ENCODE measurements around the gene GTPBP1.

Gene GTPBP1

DNA sequence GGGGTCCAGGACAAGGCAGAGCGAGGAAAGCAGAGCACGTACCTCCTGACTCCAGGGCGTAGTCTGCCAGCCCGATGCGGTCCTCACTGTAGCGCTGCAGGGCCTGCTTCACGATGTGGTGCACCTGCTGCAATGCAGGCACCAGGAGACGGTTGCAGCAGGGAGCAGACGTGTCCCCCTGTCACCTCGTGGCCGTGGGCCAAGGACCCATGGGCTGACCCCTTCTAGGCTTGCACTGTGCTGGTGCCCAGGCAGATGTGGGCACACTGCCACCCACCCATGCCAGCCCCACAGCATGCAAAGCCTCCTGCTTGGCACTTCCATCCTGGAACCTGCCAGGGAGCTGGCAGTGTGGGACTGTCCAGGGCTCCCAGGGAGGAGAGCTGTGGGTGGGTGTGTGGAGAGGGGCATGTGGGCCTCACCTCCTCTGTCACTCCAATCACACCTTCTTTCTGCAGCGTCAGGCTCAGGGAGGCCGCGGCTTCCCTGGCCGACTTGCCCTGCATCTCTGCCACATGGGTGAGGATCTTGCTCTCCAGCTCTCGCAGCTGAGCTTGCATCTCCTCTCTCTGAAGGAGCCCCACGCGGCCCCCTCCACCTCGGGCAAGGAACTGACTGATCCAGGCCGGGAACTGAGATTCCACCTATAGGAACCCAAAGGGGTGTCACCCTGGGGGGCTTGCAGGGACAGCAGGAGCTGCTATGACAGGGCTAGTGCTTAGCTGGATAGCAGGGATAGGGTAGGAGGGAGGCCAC, 33.7 kb downstream of the GTPBP1 start:
- no peak for DNase-seq (ENCODE audit: low read depth in 1 of 2, low spot score in 1 of 2)

DNA sequence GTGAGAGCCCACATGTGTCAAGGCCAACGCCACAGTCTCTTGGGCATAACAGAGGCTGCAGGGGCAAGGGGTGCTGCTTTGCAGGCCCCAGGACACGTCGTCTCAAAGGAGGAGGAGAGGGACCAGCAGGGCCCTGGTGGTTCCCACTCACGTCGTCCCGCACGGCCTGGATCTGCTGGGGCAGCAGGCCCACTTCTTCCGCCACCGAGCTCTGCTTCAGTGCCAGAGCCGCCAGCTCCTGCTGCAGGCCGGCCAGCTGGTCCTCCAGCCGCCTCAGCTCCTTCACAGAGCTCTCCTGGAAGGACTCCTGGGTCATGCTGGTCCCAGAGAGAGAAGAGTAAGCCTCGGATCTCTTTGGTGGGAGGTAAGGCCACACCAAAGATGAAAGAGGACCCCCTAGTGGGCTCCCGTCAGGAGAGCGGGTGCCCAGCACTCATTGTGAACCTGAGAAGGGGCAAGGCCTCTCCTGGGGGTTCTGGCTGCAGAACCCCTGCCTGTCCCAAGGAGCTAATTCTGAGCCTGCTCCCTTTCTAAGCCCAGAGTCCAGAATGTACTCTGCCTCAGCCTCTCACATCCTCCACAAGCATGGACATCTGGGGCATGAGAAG, 34.5 kb downstream of the GTPBP1 start:
- DNase-seq (ENCODE audit: low read depth in 1 of 2, low spot score in 1 of 2) = no peak

DNA sequence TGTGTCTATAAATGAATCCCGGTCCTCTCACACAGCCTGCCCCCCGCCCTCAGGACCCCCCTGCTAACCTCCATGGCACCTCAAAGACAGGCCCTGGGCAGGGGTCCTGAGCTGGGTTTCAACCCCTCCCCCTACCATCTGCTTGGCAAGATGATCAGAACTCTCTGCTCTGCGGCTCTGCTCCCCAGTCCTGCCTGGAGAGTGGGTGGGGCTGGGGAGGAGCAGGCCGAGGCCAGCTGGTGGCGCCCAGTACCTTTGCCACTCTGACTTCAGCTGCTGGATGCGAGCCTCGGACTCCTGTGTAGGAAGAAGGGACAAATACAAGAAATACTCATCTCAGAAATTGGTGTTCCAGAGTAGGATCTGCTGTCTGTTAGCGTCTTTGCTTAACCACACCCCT, 35.0 kb downstream of the GTPBP1 start:
- DNase-seq (ENCODE audit: low read depth in 1 of 2, low spot score in 1 of 2) = no peak

DNA sequence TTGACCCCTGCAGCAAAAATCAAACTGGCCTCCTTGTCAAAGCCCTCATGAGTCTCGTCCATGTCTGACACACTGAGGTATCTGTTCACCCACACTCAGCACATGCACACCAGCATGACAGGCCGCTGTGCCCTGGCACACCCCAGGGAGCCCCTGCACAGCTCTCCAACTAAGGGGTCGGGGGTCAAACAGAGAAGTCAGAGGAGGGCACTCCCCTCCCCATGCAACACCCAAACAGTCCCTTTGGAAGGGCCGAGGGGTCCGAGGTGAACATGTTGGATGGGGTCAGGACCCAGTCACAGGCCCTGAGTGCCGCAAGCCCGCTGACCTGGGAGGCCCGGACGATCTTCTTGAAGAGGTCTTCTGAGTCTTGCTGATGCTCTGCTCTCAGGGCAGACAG, 35.4 kb downstream of the GTPBP1 start:
- no peak for DNase-seq (ENCODE audit: low read depth in 1 of 2, low spot score in 1 of 2)

DNA sequence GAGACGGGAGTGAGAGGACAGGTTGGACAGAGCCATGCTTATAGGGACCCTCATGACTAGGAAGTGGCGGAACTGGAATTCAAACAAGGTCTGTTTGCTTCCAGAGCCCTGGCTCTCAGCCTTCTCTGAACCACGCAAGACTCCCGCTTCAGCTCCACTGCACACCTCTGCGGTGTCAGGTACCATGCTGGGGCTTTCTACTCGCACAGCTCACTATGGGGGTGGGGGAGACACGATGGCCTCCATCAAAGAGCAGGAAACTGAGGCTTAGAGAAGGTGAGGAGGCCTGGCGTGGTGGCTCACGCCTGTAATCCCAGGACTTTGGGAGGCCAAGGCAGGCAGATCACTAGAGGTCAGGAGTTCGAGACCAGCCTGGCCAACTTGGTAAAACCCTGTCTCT, 35.8 kb downstream of the GTPBP1 start:
- no peak for DNase-seq (ENCODE audit: low read depth in 1 of 2, low spot score in 1 of 2)

DNA sequence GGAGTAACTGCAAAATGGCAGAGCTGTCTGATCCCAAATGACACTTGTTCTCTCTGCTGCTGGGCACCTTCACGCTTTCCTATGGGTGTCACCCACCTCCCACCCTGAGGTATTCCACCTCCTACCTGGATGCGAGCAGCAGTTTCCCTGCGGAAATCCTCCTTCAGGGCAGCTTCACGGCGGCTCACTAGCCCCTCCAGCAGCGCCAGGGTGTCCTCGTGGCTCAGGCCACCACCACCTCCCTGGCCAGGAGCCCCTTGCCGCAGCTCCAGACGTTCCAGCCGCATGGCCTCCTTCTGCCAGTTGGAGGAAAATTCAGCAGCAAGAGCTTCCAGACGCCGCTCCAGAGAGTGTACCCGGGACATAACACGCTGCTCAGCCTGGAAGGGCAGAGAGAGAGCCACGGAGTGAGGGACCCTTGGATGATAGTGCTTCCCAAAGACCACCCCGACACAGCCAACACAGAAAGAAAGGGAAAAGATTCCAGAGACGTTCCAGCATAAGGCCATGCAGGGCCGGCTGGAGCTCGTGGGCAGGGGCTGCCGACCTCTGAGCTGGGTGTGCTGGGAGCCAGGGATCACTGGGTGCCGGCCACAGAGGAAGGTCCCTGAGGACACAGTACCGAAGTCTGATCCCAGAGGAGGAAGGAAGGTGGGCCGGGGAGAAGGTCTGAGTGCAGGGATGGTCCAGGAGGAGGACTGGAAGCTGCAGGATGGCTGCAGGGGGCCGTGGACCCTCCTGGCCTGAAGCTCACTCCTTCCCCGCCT, 36.6 kb downstream of the GTPBP1 start:
- DNase-seq (ENCODE audit: low read depth in 1 of 2, low spot score in 1 of 2) = no peak

DNA sequence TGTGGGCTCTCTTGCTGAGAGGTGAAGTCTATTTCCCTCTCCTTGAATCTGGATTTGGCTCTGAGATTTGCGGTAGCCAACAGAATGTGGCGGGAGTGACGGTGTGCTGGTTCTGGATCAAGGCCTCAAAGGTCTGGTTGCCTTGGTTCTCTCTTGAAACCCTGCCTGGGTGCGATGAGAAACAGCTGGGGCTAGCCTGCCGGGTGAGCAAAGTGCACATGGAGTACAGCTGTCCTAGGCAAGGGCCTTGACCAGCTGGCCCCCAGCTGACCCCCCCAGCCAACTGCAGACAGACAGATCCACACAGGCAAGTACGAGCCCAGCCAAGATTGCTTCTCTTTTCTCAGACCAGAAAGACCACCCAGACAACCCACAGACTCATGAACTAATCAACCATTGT, 39.2 kb downstream of the GTPBP1 start:
- DNase-seq (ENCODE audit: low read depth in 1 of 2, low spot score in 1 of 2) = no peak

DNA sequence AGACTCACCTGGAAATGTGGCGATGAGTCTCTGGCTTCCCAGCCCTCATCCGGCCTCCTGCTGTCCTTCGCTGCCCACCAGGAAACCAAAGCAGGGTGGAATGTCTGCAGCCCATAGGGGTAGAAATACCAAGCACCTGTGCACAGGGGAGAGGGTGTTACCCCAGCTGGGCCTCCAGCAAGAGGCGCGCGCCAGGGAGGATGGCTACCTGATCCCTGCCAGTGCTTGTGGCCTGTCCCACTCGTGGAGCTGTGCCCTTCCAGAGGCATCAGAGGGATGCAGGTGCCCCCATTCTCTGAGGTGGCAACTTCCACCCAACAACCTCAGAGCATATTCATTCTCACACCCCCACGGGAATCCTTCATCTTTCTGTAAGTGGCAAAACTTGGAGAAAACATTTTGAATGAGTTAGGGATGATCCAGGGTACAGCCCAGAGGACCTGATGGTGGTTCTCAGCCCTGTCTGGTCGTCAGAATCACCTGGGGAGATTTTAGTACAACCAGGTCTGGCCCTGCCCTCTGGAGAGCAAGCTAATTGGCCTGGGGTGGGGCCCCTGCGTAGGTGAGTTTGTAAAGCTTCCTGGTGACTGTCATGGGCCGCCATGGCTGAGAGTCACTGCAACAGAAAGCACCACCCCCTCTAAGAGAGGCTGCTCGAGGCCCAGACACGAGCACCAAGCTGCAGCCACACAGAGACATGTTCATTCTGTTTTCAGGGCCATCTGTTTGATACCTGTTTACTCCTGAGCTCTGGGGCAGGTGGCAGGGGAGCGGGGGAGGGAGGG, 40.1 kb downstream of the GTPBP1 start:
- DNase-seq (ENCODE audit: low read depth in 1 of 2, low spot score in 1 of 2) = no peak

DNA sequence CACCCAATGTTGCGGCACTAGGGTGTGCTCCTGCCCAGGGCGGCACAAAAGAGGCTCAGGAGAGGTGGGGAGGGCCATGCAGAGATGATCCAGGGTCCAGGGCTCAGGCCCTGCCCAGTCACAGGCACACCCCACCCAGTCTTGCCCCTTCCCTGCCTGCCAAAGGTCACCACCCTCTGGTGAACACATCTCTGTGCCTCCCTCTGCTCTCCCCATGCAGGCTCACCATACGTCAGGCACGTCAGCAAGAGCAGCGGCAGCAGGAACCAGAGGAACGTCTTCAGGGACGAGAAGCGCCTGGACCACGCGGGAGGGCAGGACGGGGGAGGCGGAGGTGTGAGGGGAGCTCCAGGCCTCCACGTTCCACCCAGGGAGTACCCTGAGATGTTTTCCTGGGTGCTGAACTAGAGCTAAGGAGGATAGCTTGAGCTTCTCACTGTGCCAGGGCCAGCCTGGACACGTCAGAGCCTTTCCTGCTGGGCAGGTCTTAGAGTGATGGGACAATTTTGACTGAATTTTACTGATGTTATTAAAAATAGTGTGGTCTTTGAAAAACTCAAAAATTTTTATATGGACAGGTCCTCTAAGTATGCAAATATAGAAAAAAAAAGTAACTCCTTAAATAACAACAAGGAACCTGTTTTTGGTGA, 42.9 kb downstream of the GTPBP1 start:
- no peak for DNase-seq (ENCODE audit: low read depth in 1 of 2, low spot score in 1 of 2)

DNA sequence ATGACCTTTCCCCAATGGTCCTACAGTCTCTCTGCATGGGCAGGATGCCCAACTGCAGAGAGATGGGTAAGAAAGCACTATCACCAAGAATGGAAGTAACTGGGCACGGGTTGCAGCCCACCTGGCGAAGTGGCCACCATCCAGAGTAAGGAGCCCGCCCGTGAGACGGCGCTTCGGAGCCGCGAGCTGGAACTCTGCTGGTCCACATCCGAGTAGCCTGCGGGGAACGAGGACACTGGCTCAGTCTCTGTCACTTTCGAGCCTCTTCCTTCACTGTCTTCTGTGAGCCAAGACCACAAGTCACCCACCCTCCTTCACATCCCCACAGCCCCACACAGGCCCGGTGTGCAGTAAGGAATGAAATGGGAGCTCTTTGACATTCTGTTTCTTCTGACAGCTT, 44.4 kb downstream of the GTPBP1 start:
- no peak for DNase-seq (ENCODE audit: low read depth in 1 of 2, low spot score in 1 of 2)

DNA sequence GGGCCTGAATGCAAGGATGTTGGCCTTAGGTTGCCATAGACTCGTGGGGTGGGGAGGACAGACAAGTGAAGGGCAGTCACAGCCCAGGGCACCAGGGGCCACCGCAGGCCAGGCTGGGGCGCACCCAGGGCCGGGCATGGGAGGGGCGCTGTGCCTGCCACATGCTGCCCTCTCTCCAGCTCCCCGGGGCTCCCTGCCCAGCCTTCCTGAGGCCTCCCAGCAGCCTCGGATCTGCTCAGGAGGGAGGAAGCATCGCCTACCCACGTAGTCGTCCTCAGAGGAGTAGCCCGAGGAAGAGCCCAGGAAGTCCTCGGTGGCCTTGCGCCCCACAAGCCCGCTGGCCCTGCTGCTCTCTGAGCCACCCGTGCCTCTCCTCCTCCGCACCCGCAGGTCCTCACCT, 44.9 kb downstream of the GTPBP1 start:
- DNase-seq (ENCODE audit: low read depth in 1 of 2, low spot score in 1 of 2) = no peak

DNA sequence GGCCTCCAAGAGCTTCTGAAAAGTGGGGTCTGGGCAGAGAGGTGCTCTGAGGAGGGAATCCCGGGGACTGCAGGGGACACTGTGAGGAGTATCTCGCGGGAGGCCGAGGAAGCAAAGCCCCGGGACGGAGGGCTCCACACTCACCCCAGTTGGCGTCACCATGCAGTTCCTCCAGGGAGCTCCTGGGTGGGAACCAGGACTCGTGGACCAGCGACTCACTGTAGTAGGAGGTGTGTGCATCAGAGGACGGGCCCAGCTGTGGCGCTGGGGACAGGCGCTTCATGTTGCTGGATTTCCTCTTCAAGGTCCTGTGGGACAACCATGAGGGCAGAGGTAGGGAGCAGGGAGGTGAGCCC, 45.3 kb downstream of the GTPBP1 start:
- DNase-seq (ENCODE audit: low read depth in 1 of 2, low spot score in 1 of 2) = no peak

DNA sequence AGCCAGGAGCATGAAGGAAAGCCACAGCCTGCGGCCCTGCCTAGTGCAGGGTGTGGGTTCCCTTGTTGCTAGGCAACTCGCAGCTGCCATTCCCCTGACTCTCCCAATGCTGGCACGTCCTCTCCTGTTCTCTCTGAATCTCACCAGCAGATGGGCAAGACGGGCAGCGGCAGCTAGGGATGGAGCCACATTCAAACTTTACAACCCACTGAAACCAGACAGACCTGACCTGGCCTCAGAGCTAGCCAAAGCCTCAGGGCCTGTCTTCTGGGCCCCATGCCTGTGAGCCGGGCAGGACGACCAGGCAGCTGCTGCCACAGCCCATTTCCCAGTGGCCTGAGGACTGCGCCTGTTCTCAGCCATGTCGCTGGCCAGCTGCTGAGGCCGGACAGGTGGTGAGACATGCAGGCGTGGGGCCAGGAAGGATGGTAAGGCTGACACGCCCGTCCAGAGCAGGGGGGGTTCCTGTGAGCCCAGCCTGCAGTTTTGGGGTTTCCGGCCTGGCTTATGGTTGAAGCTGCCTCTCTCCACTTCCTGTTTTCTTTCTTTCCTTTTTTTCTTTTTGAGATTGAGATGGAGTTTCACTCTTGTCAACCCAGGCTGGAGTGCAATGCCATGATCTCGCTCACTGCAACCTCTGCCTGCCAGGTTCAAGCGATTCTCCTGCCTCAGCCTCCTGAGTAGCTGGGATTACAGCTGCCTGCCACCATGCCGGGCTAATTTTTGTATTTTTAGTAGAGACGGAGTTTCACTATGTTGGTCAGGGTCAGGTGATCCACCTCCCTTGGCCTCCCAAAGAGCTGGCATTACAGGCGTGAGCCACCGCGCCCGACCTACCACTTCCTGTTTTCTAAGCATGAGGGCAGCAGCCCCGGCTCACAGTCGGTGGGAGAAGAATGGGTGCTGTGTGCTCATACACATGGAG, 45.9 kb downstream of the GTPBP1 start:
- peak; percentile 32 to 55 for DNase-seq (ENCODE audit: low read depth in 1 of 2, low spot score in 1 of 2)

DNA sequence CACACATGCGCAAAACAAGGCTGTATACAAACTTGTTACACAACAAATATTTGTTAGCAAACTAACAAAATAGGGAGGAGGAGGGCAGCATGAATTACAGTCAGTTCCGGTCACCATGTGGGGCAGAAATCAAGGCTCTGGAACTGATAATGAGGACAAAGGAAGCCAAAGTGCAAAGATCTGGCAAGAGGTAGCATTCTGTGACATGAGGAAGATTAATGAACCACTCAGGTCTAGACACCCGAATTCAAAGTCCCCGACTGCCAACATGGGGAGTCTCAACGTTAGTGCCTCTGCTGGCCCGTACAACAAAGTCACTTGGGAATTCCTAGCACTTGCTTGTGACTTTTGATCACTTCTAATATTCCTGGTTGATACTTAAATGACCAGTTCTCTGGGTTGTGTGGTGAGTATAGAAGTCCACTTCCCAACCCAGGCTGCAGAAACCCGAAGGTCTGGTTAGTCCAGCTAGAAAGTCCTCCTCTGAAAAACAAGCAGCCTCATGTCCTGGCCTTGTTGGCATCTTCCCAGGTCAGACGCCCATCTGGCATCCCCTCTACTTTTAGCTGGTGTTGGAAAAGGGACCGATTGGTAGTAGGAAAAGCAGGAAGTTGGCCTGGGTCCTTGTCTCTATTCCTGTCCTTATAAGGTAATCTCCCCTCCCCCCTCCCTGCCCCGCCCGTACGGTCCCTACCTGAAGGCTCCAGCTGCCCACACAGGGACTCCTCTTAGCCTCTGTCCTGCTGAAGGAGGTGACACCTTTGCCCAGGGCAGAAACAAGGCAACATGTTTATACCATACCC, 48.4 kb downstream of the GTPBP1 start:
- DNase-seq (ENCODE audit: low read depth in 1 of 2, low spot score in 1 of 2) = no peak

DNA sequence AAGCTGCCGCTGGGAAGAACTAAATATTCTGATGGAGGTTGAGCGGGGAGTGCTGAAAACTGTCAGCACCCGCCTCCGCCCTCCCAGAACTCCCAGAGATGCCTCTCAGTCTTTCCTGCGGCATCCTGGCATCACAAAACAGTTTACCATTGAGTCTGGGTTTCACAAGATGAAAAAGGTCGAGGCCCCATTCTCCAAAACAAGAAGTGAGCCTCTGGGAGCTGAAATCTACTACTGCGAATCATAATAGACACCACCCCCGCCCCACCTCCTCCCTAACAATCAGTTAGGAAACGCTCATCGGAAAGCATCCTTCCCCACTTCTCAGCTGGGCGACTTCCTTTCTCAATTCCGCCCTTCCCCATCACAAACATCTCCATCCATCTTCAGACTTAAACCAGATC, 49.0 kb downstream of the GTPBP1 start:
- DNase-seq (ENCODE audit: low read depth in 1 of 2, low spot score in 1 of 2) = no peak

DNA sequence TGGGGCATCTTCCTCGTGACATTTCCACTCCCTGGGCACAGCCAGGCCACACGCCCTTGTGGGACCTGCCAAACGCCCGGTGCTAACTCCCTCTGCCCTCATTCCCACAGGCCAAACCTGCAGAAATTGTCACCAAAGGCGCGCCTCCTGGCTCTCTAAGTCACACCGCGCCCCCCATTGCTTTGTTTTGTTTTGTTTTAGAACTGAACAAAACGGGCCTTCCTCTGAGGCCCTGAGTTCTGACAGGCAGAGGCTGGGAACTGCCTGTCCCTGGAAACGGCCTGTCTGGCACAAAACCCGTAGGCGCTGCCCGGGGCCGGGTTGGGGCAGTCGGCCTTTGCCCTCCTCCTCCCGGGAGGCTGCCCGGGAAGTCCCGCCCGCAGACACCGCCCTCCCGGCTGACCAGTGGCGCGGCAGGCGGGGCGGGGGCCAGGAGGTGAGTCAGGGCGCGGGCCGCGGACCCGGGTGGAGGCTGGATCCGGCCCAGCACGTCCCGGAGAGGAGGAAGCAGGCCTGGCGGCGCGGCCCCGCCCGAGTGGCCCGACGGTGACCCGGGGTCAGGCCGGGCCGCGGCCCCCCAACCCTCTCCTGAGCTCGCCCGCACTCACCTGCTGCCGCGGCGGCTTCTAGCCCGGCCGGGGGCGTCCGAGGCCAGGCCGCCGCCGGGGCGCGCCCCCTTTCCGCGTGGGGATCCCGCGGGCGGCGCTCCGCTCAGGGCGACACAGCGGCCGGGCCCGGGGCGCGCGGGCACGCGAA, 49.6 kb downstream of the GTPBP1 start:
- DNase-seq (ENCODE audit: low read depth in 1 of 2, low spot score in 1 of 2) = peak in 1 of 2 donors; percentile 21

DNA sequence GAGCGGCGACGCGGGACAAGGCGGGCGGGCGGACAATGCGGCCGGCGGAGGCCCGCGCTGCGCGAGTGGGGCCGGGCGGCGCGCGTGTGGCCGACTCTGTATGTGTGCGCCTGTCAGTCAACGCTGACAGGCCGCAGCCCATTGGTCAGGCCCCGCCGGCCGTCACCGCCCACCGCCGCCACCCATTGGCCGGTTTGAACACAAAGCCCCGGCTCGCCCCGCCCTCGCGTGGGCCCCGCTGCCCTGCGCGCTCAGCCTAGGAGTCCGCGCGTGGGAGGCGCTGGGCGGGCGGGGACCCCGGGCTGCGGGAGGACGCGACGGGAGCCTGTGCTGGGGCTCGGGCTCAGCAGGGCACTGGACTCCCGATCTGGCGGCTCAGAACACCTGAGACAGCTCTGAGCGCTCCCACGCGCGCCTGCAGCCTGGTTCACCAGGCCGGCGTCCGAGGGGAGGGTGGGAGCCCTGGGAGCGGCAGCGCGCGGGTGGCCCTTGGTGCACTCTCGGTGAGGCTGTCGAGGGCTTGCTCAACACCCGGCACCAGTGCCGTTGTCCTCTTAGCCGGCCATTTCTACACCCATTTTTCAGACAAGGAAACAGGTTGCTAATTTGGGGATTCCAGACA, 50.3 kb downstream of the GTPBP1 start, which contains the start of gene SUN2:
TSS of gene SUN2 (minus strand) at position 88 of the 622 bp plus-strand sequence. CDS start 3,370 bp downstream, outside the sequence.
- DNase-seq (ENCODE audit: low read depth in 1 of 2, low spot score in 1 of 2) = peak; percentile 89 to 91
